Keratinocyte (primary cell): ENCODE data around the gene PRXL2A. TPM values are rescaled to one million over a fixed set of nuclear protein-coding genes. Genes with fewer than 3 reads are reported as not detected.
A peak's percentile ranks its signal among the peaks of the same experiment; 100 is the strongest.

ENCODE experiments used
- DNase-seq: peaks from one replicate; pipeline ENCODE4 v3.0.0-alpha.2; 2011; ENCODE audit warnings: low read depth, missing footprints, low spot score
- FAIRE-seq: peaks from 2 replicates; lab custom pipeline; 2011; peaks lifted over from hg19 to GRCh38; lab: Jason Lieb, UNC
- H2AFZ ChIP-seq: 2 replicates; pipeline ENCODE4 v1.6.0; 2012; ENCODE audit warnings: low read length, control low read depth, inconsistent platforms; ENCODE audit not compliant: control insufficient read depth
- H3K27ac ChIP-seq: 2 replicates; pipeline ENCODE4 v1.5.1; 2011; ENCODE audit warnings: low read length; ENCODE audit not compliant: control insufficient read depth, insufficient read depth
- H3K27me3 ChIP-seq: 3 replicates; pipeline ENCODE4 v1.6.0; 2011; ENCODE audit warnings: low read length; ENCODE audit not compliant: control insufficient read depth, insufficient read depth; ENCODE audit errors: extremely low read depth
- H3K36me3 ChIP-seq, 2 experiments: 2 replicates in 1 of 2; 3 replicates in 1 of 2; pipeline ENCODE4 v1.5.1; 2011; ENCODE audit warnings: low read length in 2 of 2, mild to moderate bottlenecking in 1 of 2; ENCODE audit not compliant: control insufficient read depth in 2 of 2, insufficient read depth in 2 of 2; ENCODE audit errors: extremely low read depth in 1 of 2
- H3K4me1 ChIP-seq: 3 replicates; pipeline ENCODE4 v1.5.1; 2011; ENCODE audit warnings: low read length; ENCODE audit not compliant: control insufficient read depth, insufficient read depth; ENCODE audit errors: extremely low read depth
- H3K4me2 ChIP-seq: 3 replicates; pipeline ENCODE4 v1.6.0; 2011; ENCODE audit warnings: low read depth, low read length; ENCODE audit not compliant: control insufficient read depth, insufficient read depth; ENCODE audit errors: extremely low read depth
- H3K4me3 ChIP-seq, 3 experiments: fragments of 200-600 bp in 1 of 3; sonication (generic) in 1 of 3; 2 replicates in 2 of 3; 3 replicates in 1 of 3; pipeline ENCODE4 v1.5.1; 2011 to 2016; ENCODE audit warnings: low read length in 3 of 3, mild to moderate bottlenecking in 3 of 3, control low read depth in 2 of 3, inconsistent platforms in 1 of 3, low read depth in 1 of 3, mixed read lengths in 1 of 3, mixed run types in 1 of 3, moderate library complexity in 1 of 3; ENCODE audit not compliant: control insufficient read depth in 2 of 3, insufficient read depth in 2 of 3; ENCODE audit errors: extremely low read depth in 1 of 3
- H3K79me2 ChIP-seq: 2 replicates; pipeline ENCODE4 v1.6.0; 2012; ENCODE audit warnings: low read length; ENCODE audit not compliant: control insufficient read depth, insufficient read depth
- H3K9ac ChIP-seq: 3 replicates; pipeline ENCODE4 v1.6.0; 2011; ENCODE audit warnings: low read length; ENCODE audit not compliant: control insufficient read depth, insufficient read depth; ENCODE audit errors: extremely low read depth
- H3K9me1 ChIP-seq: 3 replicates; pipeline ENCODE4 v1.6.0; 2011; ENCODE audit warnings: low read length; ENCODE audit not compliant: control insufficient read depth, insufficient read depth; ENCODE audit errors: extremely low read depth
- H3K9me3 ChIP-seq: 2 replicates; pipeline ENCODE4 v1.5.1; 2012; ENCODE audit warnings: low read depth, low read length; ENCODE audit not compliant: control insufficient read depth
- H4K20me1 ChIP-seq: 3 replicates; pipeline ENCODE4 v1.6.0; 2011; ENCODE audit warnings: low read length; ENCODE audit not compliant: control insufficient read depth, insufficient read depth; ENCODE audit errors: extremely low read depth
- EZH2 ChIP-seq: IDR thresholded peaks from one replicate; pipeline ENCODE4 v1.6.1; 2012; ENCODE audit warnings: inconsistent platforms, mild to moderate bottlenecking, low read length, moderate library complexity
- dilution Hi-C: fragments of 300-500 bp; cut with MboI; formaldehyde crosslinking; loops from one replicate; pipeline ENCODE4 v1.7.0; 2020; ENCODE audit warnings: low sequenced_read_pairs; ENCODE audit not compliant: extremely low pct_ligation_motif_present
- polyA plus RNA-seq, 5 experiments: library from polyadenylated mRNA; depleted of rRNA in 3 of 5; stranded (reverse) in 3 of 5; stranded (forward) in 1 of 5; unstranded in 1 of 5; fragments of >200 nt; gene quantifications; 1 replicate in 1 of 5; 2 replicates in 3 of 5; 3 replicates in 1 of 5; pipeline versions ENCODE4 v1.2.1 to v1.2.3, GENCODE V29; 2011 to 2012; ENCODE audit warnings: missing spikeins in 2 of 5, low read depth in 1 of 5, low replicate concordance in 1 of 5
- TF ChIP-seq, protein P1 (sequence below), 3 experiments: IDR thresholded peaks in 1 of 3; conservative IDR thresholded peaks in 1 of 3; optimal IDR thresholded peaks in 1 of 3; 2 replicates in 2 of 3; 3 replicates in 1 of 3; pipeline versions ENCODE3 to v1.5.1; 2011; ENCODE audit warnings: low read length in 3 of 3, mild to moderate bottlenecking in 3 of 3, moderate library complexity in 2 of 3, control low read depth in 1 of 3, inconsistent platforms in 1 of 3; ENCODE audit not compliant: insufficient read depth in 2 of 3; ENCODE audit errors: extremely low read depth in 1 of 3

The PRXL2A gene
- polyA plus RNA-seq, 1 donor (not counting 4 experiments of a cell fraction or from before 2014, with no cell fraction given), result 71.6 TPM

GRCh38 chr10:80461208-80462183 is 53.1 kb downstream of the PRXL2A start:
- H3K79me2 ChIP-seq, result peaks cover 98% of the 10 kb centered on the region

GRCh38 chr10:80462299-80462980 is 54.1 kb downstream of the PRXL2A start:
- H3K27me3 ChIP-seq, result no peaks in the 10 kb centered on the region
- H3K9ac ChIP-seq, result peak overlapping the region; percentile 49
- H3K4me1 ChIP-seq, result peaks cover 99% of the 10 kb centered on the region
- DNase-seq (no peak), FAIRE-seq (no peak)
- H3K9me1 ChIP-seq, result peaks cover 10% of the 10 kb centered on the region
- no peak for TF ChIP-seq EZH2
- TF ChIP-seq, protein P1, sequence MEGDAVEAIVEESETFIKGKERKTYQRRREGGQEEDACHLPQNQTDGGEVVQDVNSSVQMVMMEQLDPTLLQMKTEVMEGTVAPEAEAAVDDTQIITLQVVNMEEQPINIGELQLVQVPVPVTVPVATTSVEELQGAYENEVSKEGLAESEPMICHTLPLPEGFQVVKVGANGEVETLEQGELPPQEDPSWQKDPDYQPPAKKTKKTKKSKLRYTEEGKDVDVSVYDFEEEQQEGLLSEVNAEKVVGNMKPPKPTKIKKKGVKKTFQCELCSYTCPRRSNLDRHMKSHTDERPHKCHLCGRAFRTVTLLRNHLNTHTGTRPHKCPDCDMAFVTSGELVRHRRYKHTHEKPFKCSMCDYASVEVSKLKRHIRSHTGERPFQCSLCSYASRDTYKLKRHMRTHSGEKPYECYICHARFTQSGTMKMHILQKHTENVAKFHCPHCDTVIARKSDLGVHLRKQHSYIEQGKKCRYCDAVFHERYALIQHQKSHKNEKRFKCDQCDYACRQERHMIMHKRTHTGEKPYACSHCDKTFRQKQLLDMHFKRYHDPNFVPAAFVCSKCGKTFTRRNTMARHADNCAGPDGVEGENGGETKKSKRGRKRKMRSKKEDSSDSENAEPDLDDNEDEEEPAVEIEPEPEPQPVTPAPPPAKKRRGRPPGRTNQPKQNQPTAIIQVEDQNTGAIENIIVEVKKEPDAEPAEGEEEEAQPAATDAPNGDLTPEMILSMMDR (optimal IDR thresholded peaks at IDR 0.05 in 1 of 3, IDR thresholded peaks at IDR 0.05 in 1 of 3, conservative IDR thresholded peaks at IDR 0.05 in 1 of 3; ENCODE audit: extremely low read depth in 1 of 3, insufficient read depth in 2 of 3, low read length in 3 of 3), result no peak
- peaks cover 99% of the 10 kb centered on the region for H3K79me2 ChIP-seq
- H3K36me3 ChIP-seq, result peaks cover 8 to 15% of the 10 kb centered on the region in 2 experiments
- peak overlapping the region; percentile 17 for H3K4me2 ChIP-seq
- H3K27ac ChIP-seq, result peak overlapping the region; percentile 84
- H3K4me3 ChIP-seq, result peak overlapping the region in 1 of 3 experiments; percentile 7
- no peak overlapping the region for H2AFZ ChIP-seq
- peaks cover 39% of the 10 kb centered on the region for H4K20me1 ChIP-seq
- H3K9me3 ChIP-seq, result no peaks in the 10 kb centered on the region
- dilution Hi-C loops, result no loop called here

More at GRCh38 chr10:80461208-80462183, 53.1 kb downstream of the PRXL2A start:
- H3K4me1 ChIP-seq, result peaks cover 99% of the 10 kb centered on the region
- H3K27ac ChIP-seq, result peak overlapping the region; percentile 84
- H3K36me3 ChIP-seq, result peaks cover 8 to 15% of the 10 kb centered on the region in 2 experiments
- no peak for TF ChIP-seq EZH2
- TF ChIP-seq, protein P1 (optimal IDR thresholded peaks at IDR 0.05 in 1 of 3, IDR thresholded peaks at IDR 0.05 in 1 of 3, conservative IDR thresholded peaks at IDR 0.05 in 1 of 3; ENCODE audit: extremely low read depth in 1 of 3, insufficient read depth in 2 of 3, low read length in 3 of 3), result no peak
- peak overlapping the region; percentile 72 for H3K9ac ChIP-seq
- peak overlapping the region; percentile 19 to 59 (median 50) for H3K4me3 ChIP-seq
- peaks cover 10% of the 10 kb centered on the region for H3K9me1 ChIP-seq
- no peaks in the 10 kb centered on the region for H3K9me3 ChIP-seq
- DNase-seq, result no peak
- H2AFZ ChIP-seq, result no peak overlapping the region
- no peak for FAIRE-seq
- peaks cover 39% of the 10 kb centered on the region for H4K20me1 ChIP-seq
- dilution Hi-C loops, result no loop called here
- H3K4me2 ChIP-seq, result peak overlapping the region; percentile 83
- no peaks in the 10 kb centered on the region for H3K27me3 ChIP-seq
